GF-D8 (cell line): ENCODE data around the gene CREB3L1.

ENCODE experiments used
- DNase-seq: peaks from one replicate; lab custom pipeline; 2025; lab: John Stamatoyannopoulos, UW

CREB3L1 gene

GRCh38 chr11:46366661-46367161 is 89.2 kb downstream of the CREB3L1 start:
- DNase-seq: no peak

DNA sequence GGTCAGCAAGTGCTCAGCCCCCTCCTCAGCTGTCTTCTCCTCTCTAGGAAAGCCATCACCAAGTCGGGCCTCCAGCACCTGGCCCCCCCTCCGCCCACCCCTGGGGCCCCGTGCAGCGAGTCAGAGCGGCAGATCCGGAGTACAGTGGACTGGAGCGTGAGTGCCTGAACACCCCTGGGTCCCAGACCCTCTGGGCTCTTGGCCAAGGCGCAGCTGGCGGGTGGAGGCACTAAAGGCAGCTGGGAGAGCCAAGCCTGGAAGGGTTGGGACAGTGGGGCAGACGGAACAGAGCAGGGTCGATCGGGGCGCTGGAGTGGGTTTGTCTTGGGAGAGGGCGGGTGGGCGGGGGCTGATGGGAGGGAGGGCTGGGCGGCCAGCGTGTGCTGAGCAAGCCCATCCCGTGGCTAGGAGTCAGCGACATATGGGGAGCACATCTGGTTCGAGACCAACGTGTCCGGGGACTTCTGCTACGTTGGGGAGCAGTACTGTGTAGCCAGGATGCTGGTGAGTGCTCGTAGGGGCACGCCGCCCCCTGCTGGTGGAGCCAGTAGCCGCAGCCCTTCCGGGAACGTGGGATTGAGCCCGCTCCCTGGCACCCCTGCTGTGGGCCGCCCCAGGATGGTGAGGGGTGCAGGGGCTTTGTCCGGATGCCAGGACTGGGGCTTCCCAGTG is 89.9 kb downstream of the CREB3L1 start:
- DNase-seq: no peak

DNA sequence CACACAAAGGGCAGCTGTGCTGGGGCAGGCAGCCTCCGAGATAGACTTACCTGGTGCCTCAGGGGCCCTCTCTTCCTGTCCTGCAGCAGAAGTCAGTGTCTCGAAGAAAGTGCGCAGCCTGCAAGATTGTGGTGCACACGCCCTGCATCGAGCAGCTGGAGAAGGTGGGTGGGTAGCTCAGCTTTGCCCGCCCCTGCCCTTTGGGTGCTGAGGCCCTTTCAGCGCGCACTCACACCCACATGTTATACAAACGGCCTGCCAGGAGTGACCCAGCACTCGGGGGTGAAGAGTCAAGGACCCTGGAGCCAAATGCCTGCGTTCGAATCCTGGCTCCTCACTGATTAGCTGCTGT is 90.4 kb downstream of the CREB3L1 start:
- DNase-seq: no peak

- no peak for DNase-seq
These were observed 92.1 kb downstream of the CREB3L1 start for GRCh38 chr11:46369458-46370152.

DNA sequence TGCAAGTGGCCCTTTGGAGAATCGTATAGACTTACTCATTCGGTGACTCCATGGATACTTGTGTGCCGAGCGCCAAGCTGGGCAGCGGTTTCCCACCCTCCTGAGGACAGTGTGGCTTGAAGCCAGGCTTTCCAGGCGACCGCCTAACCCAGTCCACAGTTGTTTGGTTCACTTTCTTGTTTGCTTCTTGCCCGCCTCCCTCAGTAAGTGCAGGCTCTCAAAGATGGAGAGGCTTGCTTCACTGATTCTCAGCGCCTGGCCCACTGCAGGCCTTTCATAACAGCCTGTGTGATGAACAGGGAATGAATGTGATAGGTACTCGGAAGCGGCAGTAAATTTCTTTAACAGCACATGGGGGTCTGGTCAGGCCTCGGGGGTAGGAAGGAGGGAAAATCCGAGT is 92.8 kb downstream of the CREB3L1 start:
- no peak for DNase-seq
